Anterior cingulate cortex (tissue), 58 donors: ENCODE data around the gene GRID2.

ENCODE experiments used
- DNase-seq, 58 donors: peaks; one replicate each; lab custom pipeline; 2025; lab: John Stamatoyannopoulos, UW

GRID2 gene

GRCh38 chr4:93761286-93761685 lies 1457.5 kb downstream of the GRID2 start:
- DNase-seq = no peak

- peak in 7 of 58 donors; percentile 4 to 51 (median 19) for DNase-seq
These were observed 1461.0 kb downstream of the GRID2 start for GRCh38 chr4:93764639-93765246.

GRCh38 chr4:93767917-93768316 lies 1464.2 kb downstream of the GRID2 start:
- no peak for DNase-seq

- DNase-seq = no peak
These were observed 1466.4 kb downstream of the GRID2 start for GRCh38 chr4:93770201-93770600.

GRCh38 chr4:93771640-93772411 lies 1468.1 kb downstream of the GRID2 start:
- DNase-seq = no peak

GRCh38 chr4:93772858-93773257 lies 1469.1 kb downstream of the GRID2 start:
- no peak for DNase-seq

GRCh38 chr4:93775551-93775950 lies 1471.8 kb downstream of the GRID2 start:
- DNase-seq = no peak

- DNase-seq = no peak
These were observed 1472.8 kb downstream of the GRID2 start for GRCh38 chr4:93776386-93777080.

GRCh38 chr4:93777081-93777460 lies 1473.3 kb downstream of the GRID2 start:
- DNase-seq = no peak

GRCh38 chr4:93779228-93779627 lies 1475.5 kb downstream of the GRID2 start:
- no peak for DNase-seq

- no peak for DNase-seq
These were observed 1476.3 kb downstream of the GRID2 start for GRCh38 chr4:93780080-93780479.

GRCh38 chr4:93781198-93781597 lies 1477.4 kb downstream of the GRID2 start:
- no peak for DNase-seq

GRCh38 chr4:93786149-93786548 lies 1482.4 kb downstream of the GRID2 start:
- DNase-seq = no peak

GRCh38 chr4:93788712-93789111 lies 1484.9 kb downstream of the GRID2 start:
- DNase-seq = no peak

GRCh38 chr4:93791570-93792195 lies 1487.9 kb downstream of the GRID2 start:
- DNase-seq = peak in 40 of 58 donors; percentile 0 to 65 (median 18)

- DNase-seq = no peak
These were observed 1498.3 kb downstream of the GRID2 start for GRCh38 chr4:93802045-93802444.

- DNase-seq = no peak
These were observed 1506.0 kb downstream of the GRID2 start for GRCh38 chr4:93809773-93810172.

- peak in 1 of 58 donors; percentile 5 for DNase-seq
These were observed 1506.7 kb downstream of the GRID2 start for GRCh38 chr4:93810340-93810992.

GRCh38 chr4:93813092-93813491 lies 1509.3 kb downstream of the GRID2 start:
- no peak for DNase-seq

- DNase-seq = no peak
These were observed 1510.4 kb downstream of the GRID2 start for GRCh38 chr4:93814141-93814540.

GRCh38 chr4:93814722-93815121 lies 1511.0 kb downstream of the GRID2 start:
- DNase-seq = peak in 13 of 58 donors; percentile 5 to 52 (median 10)
